Activated naive CD4-positive, alpha-beta T cell treated with anti-CD3 and anti-CD28 coated beads, Interleukin-2, amount 50 U/mL, for 72 hours (primary cell): ENCODE results near the gene FNBP1. TPM values are rescaled to one million over a fixed set of nuclear protein-coding genes. Genes with fewer than 3 reads are reported as not detected.

ENCODE experiments used
- ATAC-seq, 2 donors: fragments of 150-1000 bp; cut with Tn5 transposase; 2 replicates each; pipeline ENCODE4 v1.10.0; 2021; ENCODE audit warnings: mild to moderate bottlenecking in 2 of 2, moderate library complexity in 2 of 2
- DNase-seq, 2 donors: peaks; one replicate each; pipeline ENCODE4 v3.0.0; 2021 to 2022; ENCODE audit warnings: low spot score in 2 of 2
- H3K27ac Mint-ChIP-seq, 2 donors: one replicate each; pipeline ENCODE4 v1.8.0; 2022; ENCODE audit warnings: mild to moderate bottlenecking in 2 of 2, mixed read lengths in 2 of 2
- H3K36me3 Mint-ChIP-seq, 2 donors: one replicate each; pipeline ENCODE4 v1.8.0; 2022; ENCODE audit warnings: mixed read lengths in 2 of 2
- H3K9me3 Mint-ChIP-seq, 2 donors: one replicate each; pipeline ENCODE4 v1.8.0; 2022; ENCODE audit warnings: mixed read lengths in 2 of 2
- total RNA-seq, 2 donors: library from RNA; stranded (reverse); gene quantifications; one replicate each; pipeline ENCODE4 v1.2.3, GENCODE V29; 2022

Gene FNBP1
- total RNA-seq, 2 donors from 2014 or later = 183 to 199 TPM

DNA sequence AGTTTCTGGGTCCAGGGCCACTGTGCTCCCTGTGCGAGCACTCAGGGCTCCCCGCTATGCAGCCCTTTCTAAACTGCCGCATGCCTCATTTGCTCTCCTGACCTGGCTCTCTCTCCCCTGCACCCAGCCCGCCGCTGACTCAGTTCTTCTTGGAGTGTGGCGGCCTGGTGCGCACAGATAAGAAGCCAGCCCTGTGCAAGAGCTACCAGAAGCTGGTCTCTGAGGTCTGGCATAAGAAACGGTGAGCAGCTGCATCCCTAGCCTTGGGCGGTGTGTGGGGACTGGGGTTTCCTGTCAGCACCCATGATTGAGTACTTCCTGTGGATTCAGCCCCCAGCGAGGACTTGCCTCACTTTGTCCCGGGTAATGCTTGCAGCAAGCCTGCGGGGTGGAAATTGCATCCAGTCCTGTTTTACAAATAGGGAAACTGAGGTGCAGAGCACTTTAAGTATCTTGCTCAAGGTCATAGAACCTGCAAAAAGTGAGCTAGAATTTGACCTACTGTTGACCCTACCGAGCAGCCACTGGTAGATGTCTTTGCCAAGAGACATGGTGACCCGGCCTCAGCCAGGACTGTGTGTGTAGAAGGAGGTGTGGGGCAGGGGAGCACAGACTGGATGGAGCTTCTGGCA lies 179.8 kb downstream of the FNBP1 start:
- no peaks in the 10 kb centered on the region for H3K9me3 Mint-ChIP-seq
- peak; percentile 70 to 80 for DNase-seq
- ATAC-seq = peak; percentile 77 to 80
- peak overlapping the region; percentile 83 to 91 for H3K27ac Mint-ChIP-seq
- H3K36me3 Mint-ChIP-seq = peaks cover 32 to 35% of the 10 kb centered on the region in 2 donors

DNA sequence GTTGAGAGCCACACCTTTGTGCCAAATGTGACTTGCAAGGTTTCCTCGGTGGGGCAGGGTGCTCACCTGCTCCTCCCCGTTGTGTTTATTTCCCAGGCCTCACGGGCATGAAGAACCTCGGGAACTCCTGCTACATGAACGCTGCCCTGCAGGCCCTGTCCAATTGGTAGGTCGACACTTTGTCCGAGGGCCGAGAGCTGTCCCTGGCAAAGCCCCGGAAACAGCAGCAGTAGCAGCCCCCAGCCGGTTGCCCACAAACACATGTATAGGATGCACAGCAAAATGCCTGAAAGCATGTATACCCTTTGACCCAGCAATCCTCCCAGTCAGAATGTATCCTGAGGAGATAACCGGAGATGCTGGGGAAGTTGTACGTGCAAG lies 181.6 kb downstream of the FNBP1 start:
- peaks cover 31 to 34% of the 10 kb centered on the region in 2 donors for H3K36me3 Mint-ChIP-seq
- ATAC-seq (no peak), DNase-seq (no peak)
- peak overlapping the region; percentile 34 to 85 for H3K27ac Mint-ChIP-seq
- no peaks in the 10 kb centered on the region for H3K9me3 Mint-ChIP-seq

DNA sequence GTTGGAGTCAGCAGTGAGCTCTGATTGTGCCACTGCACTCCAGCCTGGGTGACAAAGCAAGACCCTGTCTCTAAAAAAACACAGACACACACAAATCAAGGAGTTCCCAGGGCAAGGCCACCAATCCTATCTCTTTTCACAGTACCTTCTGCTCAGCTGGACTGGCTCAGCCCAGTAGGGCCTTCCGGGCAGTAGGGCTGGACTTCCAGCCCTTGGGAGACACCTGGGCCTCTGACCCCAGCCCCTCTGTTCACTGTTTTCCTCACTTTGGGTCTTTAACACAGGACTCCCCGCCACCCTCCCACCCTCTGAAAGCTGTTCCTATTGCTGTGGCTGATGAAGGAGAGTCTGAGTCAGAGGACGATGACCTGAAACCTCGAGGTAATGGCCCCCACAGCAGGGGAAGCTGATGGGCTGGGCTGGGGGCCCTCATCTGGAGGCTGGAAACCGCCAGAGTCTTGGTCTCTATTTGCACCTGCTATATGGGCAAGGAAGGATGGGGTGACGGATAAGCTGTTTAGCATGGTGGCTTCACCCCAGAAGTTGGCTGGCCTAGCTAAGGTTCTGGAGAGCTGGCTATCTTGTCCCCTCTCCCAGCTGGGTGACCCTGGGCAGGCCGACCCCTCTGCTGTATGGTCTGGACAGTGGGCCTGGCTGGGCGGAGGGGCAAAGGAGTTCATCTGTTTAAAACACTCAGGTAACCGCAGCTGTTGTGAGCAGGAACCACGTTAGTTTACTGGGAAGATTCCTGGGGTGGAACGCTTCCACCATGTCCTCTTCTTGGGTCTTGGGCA lies 182.1 kb downstream of the FNBP1 start:
- ATAC-seq (peak; percentile 37 to 69), DNase-seq (no peak)
- H3K36me3 Mint-ChIP-seq = peaks cover 25 to 29% of the 10 kb centered on the region in 2 donors
- no peaks in the 10 kb centered on the region for H3K9me3 Mint-ChIP-seq
- H3K27ac Mint-ChIP-seq = peak overlapping the region; percentile 34 to 85

DNA sequence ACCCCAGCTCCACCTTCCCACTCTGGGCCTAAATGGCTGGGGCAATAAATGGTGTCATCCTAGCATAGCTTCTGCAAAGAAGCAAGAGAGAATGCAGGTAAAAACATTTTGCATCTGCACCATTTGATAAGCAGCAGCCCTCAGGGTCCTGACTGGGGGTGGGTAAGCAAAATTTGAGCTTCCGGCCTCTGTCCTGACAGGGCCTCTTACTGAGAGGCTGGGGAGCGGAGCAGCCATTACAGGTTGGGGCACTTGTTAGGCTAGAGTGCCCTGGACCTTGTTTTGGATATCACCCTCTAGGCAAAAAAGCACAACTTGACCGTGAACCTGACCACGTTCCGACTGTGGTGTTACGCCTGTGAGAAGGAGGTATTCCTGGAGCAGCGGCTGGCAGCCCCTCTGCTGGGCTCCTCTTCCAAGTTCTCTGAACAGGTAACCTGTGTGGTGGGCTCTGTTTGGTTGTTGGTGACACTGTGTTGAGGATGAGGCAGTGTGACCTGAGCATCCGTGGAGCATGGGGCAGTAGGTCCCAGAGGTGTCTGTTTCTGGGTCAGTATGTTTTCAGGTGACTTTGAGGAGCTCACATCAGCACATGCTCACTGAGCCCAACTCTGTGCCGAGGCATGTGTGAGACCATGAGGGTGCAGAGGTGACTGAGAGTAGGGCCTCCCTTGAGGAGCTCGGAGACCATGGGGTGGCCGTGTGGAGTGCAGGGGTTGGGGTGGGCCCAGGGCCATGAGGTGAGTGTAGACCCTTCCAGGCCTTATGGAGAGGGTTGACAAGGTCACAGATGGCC lies 184.6 kb downstream of the FNBP1 start:
- Mint-ChIP-seq H3K27ac (peak overlapping the region in 1 of 2 donors; percentile 54), H3K36me3 (peaks cover 33 to 36% of the 10 kb centered on the region in 2 donors), H3K9me3 (no peaks in the 10 kb centered on the region)
- no peak for ATAC-seq
- DNase-seq = no peak

DNA sequence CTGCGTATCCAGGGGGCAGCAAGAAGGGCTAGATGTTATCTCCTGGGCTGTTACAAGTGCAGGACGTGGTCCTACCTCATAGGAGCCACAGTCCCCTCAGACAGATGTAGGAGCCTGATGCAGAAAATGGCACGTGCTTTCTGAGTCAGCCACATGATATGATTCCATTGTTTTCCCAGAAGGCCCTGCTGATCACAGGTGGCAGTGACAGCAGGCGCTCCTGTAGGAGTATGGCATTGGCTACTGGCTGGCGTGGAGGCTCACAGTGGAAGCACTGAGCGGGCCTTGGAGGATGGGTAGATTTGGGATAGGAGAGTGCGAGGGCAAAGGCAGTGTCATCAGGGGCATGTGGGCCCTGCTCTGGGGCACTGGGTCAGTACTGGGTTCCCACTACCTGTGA lies 185.8 kb downstream of the FNBP1 start:
- ATAC-seq (no peak), DNase-seq (no peak)
- peaks cover 33 to 36% of the 10 kb centered on the region in 2 donors for H3K36me3 Mint-ChIP-seq
- H3K9me3 Mint-ChIP-seq = no peaks in the 10 kb centered on the region
- peak overlapping the region; percentile 56 to 72 for H3K27ac Mint-ChIP-seq

DNA sequence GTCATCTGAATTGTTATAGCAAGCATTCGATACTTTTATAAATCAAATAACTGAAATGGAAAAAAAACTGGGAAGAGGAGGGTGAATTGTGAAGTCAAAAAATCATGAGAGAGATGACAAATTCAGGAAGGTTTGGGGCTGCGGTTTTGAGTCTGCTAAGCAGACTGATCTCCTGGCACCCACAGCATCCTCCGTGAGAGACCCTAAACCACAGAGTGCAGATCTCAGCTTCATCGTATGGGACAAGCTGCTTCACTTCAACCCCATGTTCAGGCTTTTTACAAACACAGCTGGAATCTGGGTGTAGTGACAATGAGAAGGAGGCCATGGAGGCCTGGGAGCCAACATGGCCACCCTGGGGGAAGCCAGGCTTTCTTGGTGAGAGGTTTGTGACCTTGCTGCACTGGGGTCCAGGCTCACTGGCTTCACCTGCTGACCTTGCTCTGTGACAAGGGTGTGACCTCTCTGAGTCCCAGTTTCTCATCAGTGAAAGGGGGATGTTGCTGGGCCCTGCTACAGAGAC lies 188.3 kb downstream of the FNBP1 start:
- no peaks in the 10 kb centered on the region for H3K9me3 Mint-ChIP-seq
- peak overlapping the region; percentile 81 to 87 for H3K27ac Mint-ChIP-seq
- H3K36me3 Mint-ChIP-seq = peaks cover 29 to 34% of the 10 kb centered on the region in 2 donors
- DNase-seq (no peak), ATAC-seq (peak; percentile 35 to 58)

DNA sequence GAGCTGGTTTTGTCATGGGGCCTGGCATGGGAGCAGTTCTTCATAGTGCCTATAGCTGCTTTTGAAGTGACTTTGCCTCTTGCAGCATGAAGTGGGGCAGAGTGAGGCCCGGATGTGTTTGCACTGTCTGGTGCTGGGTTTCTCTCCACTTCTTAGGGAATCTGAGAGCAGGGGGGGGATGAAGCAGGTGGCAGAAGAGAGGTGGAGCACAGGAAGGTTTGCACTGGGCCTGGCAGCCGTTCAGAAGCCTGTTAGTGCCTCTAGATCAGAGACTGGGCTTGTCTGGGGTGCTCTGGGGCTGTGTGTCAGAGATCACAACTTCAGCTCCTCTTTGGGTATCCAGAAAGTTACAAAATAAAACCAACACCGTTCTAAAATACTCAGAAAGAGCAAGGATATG lies 189.4 kb downstream of the FNBP1 start:
- peak overlapping the region in 1 of 2 donors; percentile 87 for H3K27ac Mint-ChIP-seq
- no peaks in the 10 kb centered on the region for H3K9me3 Mint-ChIP-seq
- ATAC-seq (no peak), DNase-seq (no peak)
- peaks cover 29 to 34% of the 10 kb centered on the region in 2 donors for H3K36me3 Mint-ChIP-seq

DNA sequence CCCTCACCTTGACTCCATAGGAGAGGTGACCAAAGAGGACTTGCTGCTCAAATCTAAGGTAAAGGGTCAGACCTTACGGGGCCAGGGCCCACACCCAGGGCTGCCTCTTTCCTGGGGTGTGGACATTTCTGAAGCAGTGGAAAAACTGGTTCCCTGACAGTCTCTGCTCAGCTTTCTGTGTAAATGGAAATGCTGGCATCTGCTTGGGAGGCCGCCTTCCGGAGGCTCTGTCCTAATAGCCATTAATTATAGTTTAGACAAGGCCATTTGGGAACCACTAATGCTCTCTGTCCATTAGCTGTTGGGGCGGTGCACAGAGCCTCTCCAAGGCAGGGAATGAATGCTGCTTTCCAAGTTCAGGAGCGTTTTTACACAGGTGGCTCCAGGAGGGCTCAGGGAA lies 190.4 kb downstream of the FNBP1 start:
- H3K36me3 Mint-ChIP-seq = peaks cover 29 to 34% of the 10 kb centered on the region in 2 donors
- DNase-seq (no peak), ATAC-seq (no peak)
- no peaks in the 10 kb centered on the region for H3K9me3 Mint-ChIP-seq
- peak overlapping the region in 1 of 2 donors; percentile 20 for H3K27ac Mint-ChIP-seq

DNA sequence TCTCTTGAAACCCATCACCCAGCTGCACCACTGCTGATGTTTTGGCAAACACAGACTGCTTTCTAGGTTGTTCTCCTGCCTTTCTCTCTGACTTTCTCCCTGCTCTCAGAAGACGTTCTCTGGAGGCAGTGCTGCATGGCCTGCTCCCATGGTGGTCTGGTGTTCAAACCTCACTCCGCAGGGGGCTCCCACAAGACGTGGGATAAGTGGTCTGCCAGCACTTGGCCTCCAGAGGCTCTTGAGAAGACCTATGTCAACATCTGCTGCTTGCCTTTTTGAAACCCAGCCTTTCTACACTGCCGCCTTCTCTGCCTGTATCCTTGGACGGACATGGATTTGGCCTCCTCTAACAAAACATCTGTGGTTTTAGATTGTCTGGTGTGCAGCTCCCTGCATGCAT lies 191.2 kb downstream of the FNBP1 start:
- ATAC-seq (no peak), DNase-seq (no peak)
- Mint-ChIP-seq H3K27ac (peak overlapping the region in 1 of 2 donors; percentile 20), H3K9me3 (no peaks in the 10 kb centered on the region), H3K36me3 (peaks cover 29 to 34% of the 10 kb centered on the region in 2 donors)

DNA sequence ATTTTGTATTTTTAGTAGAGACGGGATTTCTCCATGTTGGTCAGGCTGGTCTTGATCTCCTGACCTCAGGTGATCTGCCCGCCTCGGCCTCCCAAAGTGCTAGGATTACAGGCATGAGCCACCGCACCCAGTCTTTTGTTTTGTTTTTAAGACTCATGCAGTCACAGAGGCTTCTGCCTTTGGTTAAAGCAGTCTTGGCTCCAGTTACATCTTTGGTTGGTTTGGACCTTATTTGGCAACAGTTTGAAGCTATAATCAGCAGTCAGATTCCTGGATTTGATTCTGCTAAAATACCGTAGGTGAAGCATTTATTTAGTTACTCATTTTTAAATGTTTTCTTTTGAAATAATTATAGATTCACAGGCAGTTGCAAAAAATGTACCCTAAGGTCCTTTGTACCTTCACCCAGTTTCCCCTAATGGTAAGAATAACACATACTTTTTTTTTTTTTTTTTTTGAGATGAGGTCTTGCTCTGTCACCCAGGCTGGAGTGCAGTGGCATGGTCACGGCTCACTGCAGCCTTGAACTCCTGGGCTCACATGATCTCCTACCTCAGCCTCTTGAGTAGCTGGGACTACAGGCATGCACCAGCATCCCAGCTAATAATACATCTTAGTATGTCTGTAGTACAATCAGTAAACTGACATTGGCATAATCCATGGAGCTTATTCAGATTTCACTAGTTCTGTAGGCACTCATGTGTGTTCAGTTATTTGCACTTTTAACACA lies 192.0 kb downstream of the FNBP1 start:
- Mint-ChIP-seq H3K36me3 (peaks cover 29 to 34% of the 10 kb centered on the region in 2 donors), H3K27ac (peak overlapping the region in 1 of 2 donors; percentile 20), H3K9me3 (no peaks in the 10 kb centered on the region)
- ATAC-seq (no peak), DNase-seq (no peak)

DNA sequence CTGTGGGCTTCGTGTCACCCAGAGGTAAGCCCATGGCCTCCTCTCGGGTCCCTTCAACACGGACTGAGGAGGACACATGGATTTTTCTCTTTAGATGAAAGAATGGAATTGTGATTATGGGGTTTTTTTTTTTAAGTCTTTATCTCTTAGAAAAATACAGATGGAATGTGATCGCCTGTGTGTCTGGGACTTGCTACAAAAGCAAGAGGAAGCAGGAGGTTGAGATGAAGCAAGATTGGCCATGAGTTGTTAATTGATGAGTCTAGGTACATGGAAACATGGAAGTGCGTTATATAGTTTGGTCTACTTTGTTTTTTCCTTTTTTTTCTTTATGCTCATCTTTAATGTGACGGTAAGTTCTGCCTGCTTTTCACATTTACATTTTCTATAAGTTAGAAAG lies 193.1 kb downstream of the FNBP1 start:
- Mint-ChIP-seq H3K27ac (no peak overlapping the region), H3K36me3 (peaks cover 23 to 25% of the 10 kb centered on the region in 2 donors)
- no peak for DNase-seq

DNA sequence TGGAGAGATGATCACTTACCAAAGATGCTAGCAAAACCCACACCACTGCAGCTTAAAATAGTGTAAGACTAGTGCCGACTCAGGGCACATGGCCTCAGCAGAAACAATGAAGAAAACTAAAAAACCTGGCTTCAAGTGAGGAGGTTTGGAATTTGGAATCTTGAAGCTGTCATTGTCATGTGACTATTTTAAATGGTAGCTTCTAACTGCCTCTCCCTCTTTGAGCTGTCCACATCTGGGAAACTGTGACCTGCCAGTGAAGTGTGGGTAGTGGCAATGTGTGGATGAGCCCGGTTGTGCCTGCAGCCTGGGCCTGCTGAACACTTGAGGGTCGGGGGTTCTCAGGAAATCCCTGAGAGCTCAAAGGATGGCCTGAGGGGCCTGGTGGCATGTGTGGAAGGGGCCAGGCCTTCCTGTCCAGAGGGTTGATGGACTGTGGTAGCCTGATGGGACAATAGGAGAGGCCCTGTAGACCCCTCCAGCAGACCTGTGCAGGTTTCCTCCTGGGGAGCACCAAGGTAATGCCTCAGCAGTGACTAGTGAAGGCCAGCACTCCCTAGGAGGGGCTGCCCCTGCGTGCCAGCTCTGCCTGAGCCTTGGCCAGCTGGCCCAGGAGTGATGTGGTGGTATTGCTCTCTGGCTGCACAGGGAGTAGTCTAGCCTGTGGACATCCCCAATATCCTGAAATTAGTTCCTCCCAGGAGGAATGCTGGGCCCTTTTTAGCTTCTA lies 194.1 kb downstream of the FNBP1 start:
- no peak for ATAC-seq
- Mint-ChIP-seq H3K36me3 (peaks cover 13 to 16% of the 10 kb centered on the region in 2 donors), H3K27ac (peak overlapping the region in 1 of 2 donors; percentile 50), H3K9me3 (no peaks in the 10 kb centered on the region)
- no peak for DNase-seq

More for the DNA sequence above, 193.1 kb downstream of the FNBP1 start:
- no peak for ATAC-seq
- no peaks in the 10 kb centered on the region for H3K9me3 Mint-ChIP-seq

DNA sequence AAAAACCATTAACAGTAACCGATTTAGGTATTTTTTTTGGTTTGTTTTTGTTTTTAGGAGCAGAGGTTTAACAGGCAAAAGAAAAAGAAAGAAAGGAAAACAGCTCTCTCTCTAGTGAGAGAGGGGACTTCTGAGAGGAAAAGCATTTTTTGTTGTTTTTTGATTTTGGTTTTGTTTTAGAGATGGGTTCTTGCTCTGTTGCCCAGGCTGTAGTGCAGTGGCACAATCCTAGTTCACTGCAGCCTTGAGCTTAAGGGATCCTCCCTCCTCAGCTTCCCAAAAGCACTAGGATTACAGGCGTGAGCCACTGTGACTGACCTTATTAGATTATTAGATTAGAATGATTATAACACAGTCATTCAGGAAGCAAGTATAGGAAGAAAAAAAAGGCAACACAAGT lies 197.6 kb downstream of the FNBP1 start:
- no peak for ATAC-seq
- Mint-ChIP-seq H3K27ac (peak overlapping the region in 1 of 2 donors; percentile 72), H3K36me3 (no peaks in the 10 kb centered on the region), H3K9me3 (no peaks in the 10 kb centered on the region)
- DNase-seq = no peak

DNA sequence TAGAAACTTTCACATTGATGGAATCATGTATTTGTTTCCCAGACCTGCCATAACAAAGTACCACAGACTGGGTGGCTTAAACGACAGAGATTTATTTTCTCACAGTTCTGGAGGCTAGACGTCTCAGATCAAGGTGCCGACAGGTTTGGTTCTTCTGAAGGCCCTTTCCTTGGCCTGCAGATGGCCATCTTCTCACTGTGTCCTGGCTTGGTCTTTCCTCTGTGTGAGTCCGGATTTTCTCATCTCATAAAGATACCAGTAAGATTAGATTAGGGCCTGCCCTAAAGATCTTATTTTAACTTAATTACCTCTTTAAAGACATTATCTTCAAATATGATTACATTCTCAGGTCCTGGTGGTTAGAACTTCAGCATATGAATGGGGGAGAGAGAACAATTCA lies 201.9 kb downstream of the FNBP1 start:
- Mint-ChIP-seq H3K9me3 (no peaks in the 10 kb centered on the region), H3K36me3 (peaks cover 5 to 14% of the 10 kb centered on the region in 2 donors), H3K27ac (peak overlapping the region; percentile 57 to 70)
- no peak for ATAC-seq
- DNase-seq = no peak

DNA sequence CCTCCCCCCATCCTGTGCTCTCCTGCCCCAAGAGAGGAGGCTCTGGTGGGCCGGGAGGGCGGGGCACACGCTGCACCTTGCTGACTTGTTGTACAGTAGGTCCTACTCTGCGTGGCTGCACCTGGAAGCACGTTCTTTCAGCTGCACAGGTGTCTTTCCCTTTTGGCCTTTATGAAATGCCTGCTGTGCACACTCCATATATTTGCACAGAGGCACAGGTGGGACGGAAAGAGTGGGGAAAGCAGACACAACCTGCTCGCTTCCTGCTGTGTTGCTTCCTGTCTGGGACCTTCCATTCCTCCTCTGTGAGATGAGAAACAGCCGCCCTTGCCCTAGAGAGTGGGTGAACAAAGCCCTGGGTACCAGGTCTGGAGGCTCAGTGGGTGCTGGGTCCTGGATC lies 203.0 kb downstream of the FNBP1 start:
- H3K27ac Mint-ChIP-seq = peak overlapping the region; percentile 22 to 96

More for the DNA sequence above, 203.0 kb downstream of the FNBP1 start:
- ATAC-seq (no peak), DNase-seq (no peak)
- Mint-ChIP-seq H3K9me3 (no peaks in the 10 kb centered on the region), H3K36me3 (peaks cover 13 to 22% of the 10 kb centered on the region in 2 donors)
